Upper lobe of left lung (tissue), 6 donors: ENCODE results near the gene TERT. TPM values are rescaled to one million over a fixed set of nuclear protein-coding genes. Genes with fewer than 3 reads are reported as not detected.

Experiments
- ATAC-seq, 2 donors: fragments of 200-7000 bp; cut with Tn5 transposase; one replicate each; pipeline ENCODE4 v1.9.1; 2022; ENCODE audit warnings: mild to moderate bottlenecking in 2 of 2, moderate library complexity in 2 of 2; ENCODE audit not compliant: low FRiP score in 2 of 2
- DNase-seq, 2 donors: peaks; one replicate each; pipeline ENCODE4 v3.0.0-alpha.2; 2019 to 2020
- H3K27ac ChIP-seq, 4 donors: fragments of 200-600 bp; sonication (generic); one replicate each; pipeline ENCODE4 v1.5.1; 2016 to 2019
- H3K27me3 ChIP-seq, 4 donors: fragments of 200-600 bp; sonication (generic); one replicate each; pipeline ENCODE4 v1.5.1; 2017 to 2019
- H3K36me3 ChIP-seq, 4 donors: fragments of 200-600 bp; sonication (generic); one replicate each; pipeline ENCODE4 v1.5.1; 2016 to 2019
- H3K4me1 ChIP-seq, 4 donors: fragments of 200-600 bp; sonication (generic); one replicate each; pipeline ENCODE4 v1.5.1; 2018 to 2019
- H3K4me3 ChIP-seq, 4 donors: fragments of 200-600 bp; sonication (generic); one replicate each; pipeline ENCODE4 v1.5.1; 2017 to 2019; ENCODE audit warnings: mild to moderate bottlenecking in 2 of 4, moderate library complexity in 1 of 4
- H3K9me3 ChIP-seq, 4 donors: fragments of 200-600 bp; sonication (generic); one replicate each; pipeline ENCODE4 v1.5.1; 2018 to 2019
- CTCF ChIP-seq, 6 experiments: fragments of 450-650 bp in 4 of 6; fragments of 200-600 bp in 2 of 6; sonication (generic) in 2 of 6; IDR thresholded peaks; one replicate each; pipeline ENCODE4 v1.5.1; 2016 to 2019; ENCODE audit warnings: antibody characterized with exemption in 6 of 6
- EP300 ChIP-seq, 4 donors: sonication (generic); formaldehyde crosslinking; IDR thresholded peaks; one replicate each; pipeline ENCODE4 v1.5.1; 2017; ENCODE audit warnings: antibody characterized with exemption in 4 of 4, control low read depth in 2 of 4
- POLR2A ChIP-seq, 4 donors: fragments of 450-650 bp; IDR thresholded peaks; one replicate each; pipeline ENCODE4 v1.5.1; 2016 to 2017; ENCODE audit warnings: antibody characterized with exemption in 4 of 4, mild to moderate bottlenecking in 2 of 4
- POLR2AphosphoS5 ChIP-seq, 2 donors: sonication (generic); formaldehyde crosslinking; IDR thresholded peaks; one replicate each; pipeline ENCODE4 v1.5.1; 2017; ENCODE audit warnings: antibody characterized with exemption in 2 of 2
- WGBS, 2 donors: methylation state at CpG; one replicate each; pipeline ENCODE4 v1.1.5; 2017 to 2018; 5-methylcytosine and 5-hydroxymethylcytosine counted together
- total RNA-seq, 6 donors: library from RNA; depleted of rRNA in 4 of 6; stranded (reverse); fragments of >200 nt in 4 of 6; gene quantifications; one replicate each; pipeline versions ENCODE4 v1.1.0 to v1.2.1, GENCODE V29; 2016 to 2021
- donor health status: DM: no; HTN: no; CAD: no; lungs with moderate emphysema.
- donor health status: DM: no; HTN: yes; CAD: no; lungs with severe emphysema.

The TERT gene
- total RNA-seq, 6 donors from 2014 or later: 0.06 to 0.07 TPM; not detected in 4

DNA sequence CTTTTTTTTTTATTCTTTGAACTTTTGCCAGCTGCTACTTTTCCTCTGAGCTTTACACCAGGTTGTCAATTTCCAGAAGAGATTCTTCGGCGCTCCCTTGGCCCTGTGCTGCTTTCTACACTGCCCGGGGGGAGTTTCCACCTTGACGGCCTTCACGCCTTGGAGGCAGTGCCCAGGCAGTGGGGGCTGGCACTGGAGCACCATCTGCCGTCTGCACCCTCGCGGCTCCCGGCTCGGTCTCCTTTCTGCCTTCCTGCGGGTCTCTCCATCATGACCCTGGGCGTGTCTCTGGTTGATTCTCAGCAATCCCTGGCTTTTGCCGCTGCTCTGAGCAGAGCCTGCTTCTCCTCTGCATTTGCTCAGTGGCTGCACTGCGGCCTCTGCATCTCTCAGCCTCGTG, 66.7 kb downstream of the TERT start:
- ATAC-seq: no peak
- Histone ChIP-seq H3K36me3 (no peaks in the 10 kb centered on the region), H3K27ac (no peak overlapping the region), H3K27me3 (no peaks in the 10 kb centered on the region), H3K4me3 (no peak overlapping the region), H3K4me1 (peaks cover 0 to 5% (median 0%) of the 10 kb centered on the region in 4 donors), H3K9me3 (no peaks in the 10 kb centered on the region)
- WGBS, 2 donors: 53 to 54% methylated on average over 15 of the region's 15 CpGs
- TF ChIP-seq POLR2A (IDR thresholded peaks at IDR 0.05): no peak
- TF ChIP-seq CTCF (IDR thresholded peaks at IDR 0.05): no peak
- TF ChIP-seq EP300 (IDR thresholded peaks at IDR 0.05): no peak
- TF ChIP-seq POLR2AphosphoS5 (IDR thresholded peaks at IDR 0.05): no peak
- DNase-seq: peak in 1 of 2 donors; percentile 58

DNA sequence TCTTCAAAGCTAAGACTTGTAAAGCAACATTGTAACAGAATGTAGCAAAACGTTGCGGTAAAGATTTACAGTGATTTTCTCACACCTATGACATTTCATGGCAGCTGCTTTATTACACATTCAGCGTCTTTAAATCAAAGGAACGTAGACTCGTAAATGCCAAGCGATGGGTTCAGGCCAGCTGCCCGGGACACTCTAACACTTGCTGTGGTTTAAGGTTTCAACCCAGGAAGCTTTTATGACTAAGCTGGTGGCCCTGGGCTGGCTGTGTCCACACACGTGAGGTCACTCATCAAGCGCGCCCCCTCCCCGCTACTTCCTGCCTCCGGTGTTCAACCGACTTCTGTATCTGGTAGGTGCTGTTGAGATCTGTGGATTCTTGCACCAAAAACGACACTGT, 67.2 kb downstream of the TERT start:
- H3K36me3 ChIP-seq: no peaks in the 10 kb centered on the region
- ATAC-seq (no peak), DNase-seq (peak in 1 of 2 donors; percentile 60)
- no peaks in the 10 kb centered on the region for H3K27me3 ChIP-seq
- WGBS, 2 donors: 21 to 22% methylated on average over 14 of the region's 14 CpGs
- H3K4me1 ChIP-seq: peaks cover 0 to 5% (median 0%) of the 10 kb centered on the region in 4 donors
- TF ChIP-seq CTCF (IDR thresholded peaks at IDR 0.05) (no peak), POLR2A (IDR thresholded peaks at IDR 0.05) (no peak), EP300 (IDR thresholded peaks at IDR 0.05) (no peak)
- H3K27ac ChIP-seq: no peak overlapping the region
- H3K4me3 ChIP-seq: no peak overlapping the region
- no peaks in the 10 kb centered on the region for H3K9me3 ChIP-seq

GRCh38 chr5:1226839-1227581, 67.9 kb downstream of the TERT start:
- Histone ChIP-seq H3K36me3 (no peaks in the 10 kb centered on the region), H3K27me3 (no peaks in the 10 kb centered on the region), H3K9me3 (no peaks in the 10 kb centered on the region), H3K4me3 (no peak overlapping the region), H3K4me1 (peaks cover 0 to 5% (median 0%) of the 10 kb centered on the region in 4 donors), H3K27ac (no peak overlapping the region)
- 80 to 85% methylated on average over 34 to 46 of the region's 50 CpGs for WGBS, 2 donors
- peak in 1 of 2 donors; percentile 76 for DNase-seq
- TF ChIP-seq EP300 (IDR thresholded peaks at IDR 0.05) (no peak), POLR2AphosphoS5 (IDR thresholded peaks at IDR 0.05) (no peak), POLR2A (IDR thresholded peaks at IDR 0.05) (no peak), CTCF (IDR thresholded peaks at IDR 0.05) (no peak)
- no peak for ATAC-seq

DNA sequence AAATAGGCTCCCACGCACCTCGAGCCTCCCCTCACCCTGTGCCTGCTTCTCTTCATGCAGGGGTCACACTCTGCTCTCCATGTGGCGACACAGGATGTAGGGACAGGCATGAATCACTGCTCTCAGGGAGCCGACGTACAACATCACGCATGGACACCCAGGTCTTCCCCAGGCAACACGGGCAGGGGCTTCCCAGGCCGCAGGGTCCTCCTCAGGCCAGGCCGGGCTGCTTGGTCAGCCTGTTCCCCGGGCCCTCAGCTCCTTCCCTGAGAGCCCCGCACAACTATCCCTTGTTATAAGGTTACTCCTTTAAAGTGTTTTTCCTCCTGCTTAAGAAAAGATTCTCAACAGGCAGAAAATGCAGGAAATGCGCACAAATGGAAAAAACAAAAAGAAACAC, 68.6 kb downstream of the TERT start:
- no peak for TF ChIP-seq POLR2A (IDR thresholded peaks at IDR 0.05)
- TF ChIP-seq POLR2AphosphoS5 (IDR thresholded peaks at IDR 0.05): no peak
- TF ChIP-seq EP300 (IDR thresholded peaks at IDR 0.05): no peak
- Histone ChIP-seq H3K9me3 (no peaks in the 10 kb centered on the region), H3K36me3 (no peaks in the 10 kb centered on the region), H3K27me3 (no peaks in the 10 kb centered on the region), H3K4me3 (no peak overlapping the region), H3K4me1 (peaks cover 0 to 5% (median 0%) of the 10 kb centered on the region in 4 donors), H3K27ac (no peak overlapping the region)
- peak in 1 of 2 donors; percentile 60 for DNase-seq
- WGBS, 2 donors: 77 to 83% methylated on average over 4 to 12 of the region's 12 CpGs
- ATAC-seq: no peak

DNA sequence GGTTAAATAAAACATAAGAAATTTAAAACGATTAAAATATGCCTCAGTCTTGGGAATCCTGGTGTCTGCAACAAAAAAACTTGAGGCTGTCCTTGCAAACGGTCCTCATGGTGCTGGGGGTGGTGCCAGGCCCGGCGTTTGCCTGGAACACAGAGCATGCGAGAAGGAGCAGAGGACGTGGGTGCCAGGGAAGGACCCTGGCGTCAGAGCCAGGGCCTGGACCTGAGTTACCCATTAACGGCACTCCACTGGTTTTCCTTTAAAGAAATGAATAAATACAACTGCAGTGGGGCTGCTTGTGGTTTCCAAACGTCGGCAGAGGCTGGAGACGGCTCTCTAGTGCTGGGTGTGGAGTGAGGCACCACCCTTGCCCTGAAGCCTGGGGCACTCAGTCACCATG, 69.8 kb downstream of the TERT start, which contains the start of gene SLC6A18:
TSS of gene SLC6A18 (plus strand) at position 301 of the 400 bp plus-strand sequence. CDS start at position 398, 97 bp downstream.
- H3K27ac ChIP-seq: no peak within 1 kb of the TSS
- peaks cover 0 to 5% (median 0%) of the 10 kb centered on the region in 4 donors for H3K4me1 ChIP-seq
- H3K36me3 ChIP-seq: no peaks in the 10 kb centered on the region
- no peaks in the 10 kb centered on the region for H3K27me3 ChIP-seq
- DNase-seq (peak in 1 of 2 donors; percentile 29), ATAC-seq (no peak)
- H3K9me3 ChIP-seq: no peaks in the 10 kb centered on the region
- no peak within 1 kb of the TSS for H3K4me3 ChIP-seq
- WGBS, 2 donors: 60 to 69% methylated on average over 11 of the region's 11 CpGs
- TF ChIP-seq CTCF (IDR thresholded peaks at IDR 0.05) (no peak), EP300 (IDR thresholded peaks at IDR 0.05) (no peak), POLR2AphosphoS5 (IDR thresholded peaks at IDR 0.05) (no peak), POLR2A (IDR thresholded peaks at IDR 0.05) (no peak)
